HepG2 (cell line): ENCODE measurements around the gene ANO2. TPM values are rescaled to one million over a fixed set of nuclear protein-coding genes. Genes with fewer than 3 reads are reported as not detected.

Experiments used
- ATAC-seq: fragments of 200-7000 bp; cut with Tn5 transposase; 3 replicates; pipeline ENCODE4 v1.9.1; 2020; ENCODE audit warnings: mild to moderate bottlenecking, moderate library complexity
- BruUV-seq: library from RNA; stranded (reverse); fragments of 400-500 nt; replicated peaks from 2 replicates; lab custom pipeline; 2021; lab: Mats Ljungman, UMichigan
- CTCF ChIA-PET: fragments of 300-600 bp; formaldehyde crosslinking; extraction: SDS; loops from one replicate; lab custom pipeline; 2021; ENCODE audit warnings: low total read pairs, inconsistent platforms, low intra/inter-chr PET ratio; lab: Yijun Ruan, JAX
- POLR2A ChIA-PET: fragments of 350-600 bp; sonication (Branson Sonifier 250); formaldehyde crosslinking; loops from one replicate; lab custom pipeline; 2020; ENCODE audit warnings: antibody characterized with exemption, inconsistent platforms; lab: Yijun Ruan, JAX
- DNase-seq: peaks from one replicate; pipeline ENCODE4 v3.0.0-alpha.2; 2015; ENCODE audit warnings: low spot score
- FAIRE-seq: peaks from 3 replicates; lab custom pipeline; 2011; peaks lifted over from hg19 to GRCh38; lab: Jason Lieb, UNC
- H2AFZ ChIP-seq: one replicate; pipeline ENCODE4 v1.6.1; 2011; ENCODE audit warnings: low read length, inconsistent platforms
- H3K27ac ChIP-seq: fragments of 300-600 bp; 3 replicates; pipeline ENCODE4 v1.8.0; 2011; ENCODE audit warnings: mixed run types, mild to moderate bottlenecking, mixed read lengths, low read length, inconsistent platforms; ENCODE audit not compliant: insufficient read depth; ENCODE audit errors: extremely low read length
- H3K27me3 ChIP-seq, 2 experiments: fragments of 200-600 bp in 1 of 2; 2 replicates in 1 of 2; 3 replicates in 1 of 2; pipeline versions ENCODE4 v1.6.0 to v1.8.0; 2011; ENCODE audit warnings: low read length in 2 of 2, mild to moderate bottlenecking in 2 of 2, moderate library complexity in 2 of 2, inconsistent platforms in 1 of 2; ENCODE audit not compliant: insufficient read depth in 2 of 2, control insufficient read depth in 1 of 2
- H3K36me3 ChIP-seq, 2 experiments: fragments of 200-600 bp in 1 of 2; replicated peaks in 1 of 2; 2 replicates in 1 of 2; 3 replicates in 1 of 2; pipeline versions ENCODE4 v1.5.1 to v1.8.0; 2011; ENCODE audit warnings: low read length in 2 of 2, inconsistent platforms in 1 of 2; ENCODE audit not compliant: insufficient read depth in 2 of 2, control insufficient read depth in 1 of 2
- H3K4me1 ChIP-seq: 2 replicates; pipeline ENCODE4 v1.5.1; 2012; ENCODE audit warnings: low read length, inconsistent platforms; ENCODE audit not compliant: insufficient read depth
- H3K4me2 ChIP-seq: 2 replicates; pipeline ENCODE4 v1.6.0; 2011; ENCODE audit warnings: low read depth, low read length, inconsistent platforms
- H3K4me3 ChIP-seq, 3 experiments: fragments of 200-600 bp in 1 of 3; sonication (generic), shearing (Covaris generic) in 1 of 3; replicated peaks in 1 of 3; 2 replicates each; pipeline ENCODE4 v1.5.1; 2011 to 2016; ENCODE audit warnings: low read length in 3 of 3, inconsistent platforms in 2 of 3, low read depth in 2 of 3, mild to moderate bottlenecking in 2 of 3, control low read depth in 1 of 3, mixed read lengths in 1 of 3; ENCODE audit not compliant: insufficient read depth in 1 of 3
- H3K79me2 ChIP-seq: one replicate; pipeline ENCODE4 v1.6.1; 2011; ENCODE audit warnings: low read length, inconsistent platforms; ENCODE audit not compliant: insufficient read depth
- H3K9ac ChIP-seq: 2 replicates; pipeline ENCODE4 v1.6.0; 2011; ENCODE audit warnings: mild to moderate bottlenecking, low read depth, low read length, inconsistent platforms; ENCODE audit not compliant: insufficient read depth
- H3K9me3 ChIP-seq: 2 replicates; pipeline ENCODE4 v1.5.1; 2012; ENCODE audit warnings: mild to moderate bottlenecking, low read length
- H4K20me1 ChIP-seq: 2 replicates; pipeline ENCODE4 v1.6.0; 2011; ENCODE audit warnings: inconsistent platforms, mild to moderate bottlenecking, low read length, moderate library complexity; ENCODE audit not compliant: insufficient read depth
- CENPT ChIP-seq: sonication (generic); formaldehyde crosslinking; IDR thresholded peaks from 2 replicates; pipeline ENCODE4 v1.8.0; 2022; ENCODE audit warnings: low read depth, mild to moderate bottlenecking, moderate library complexity, missing genetic modification reagents
- ESRRA ChIP-seq: sonication (generic); formaldehyde crosslinking; IDR thresholded peaks from 2 replicates; pipeline ENCODE4 v1.5.1; 2020; ENCODE audit warnings: mild to moderate bottlenecking, low read depth, missing genetic modification reagents
- JUN ChIP-seq: sonication (generic); formaldehyde crosslinking; IDR thresholded peaks from 2 replicates; pipeline ENCODE4 v1.4.0; 2020; ENCODE audit warnings: mild to moderate bottlenecking, missing genetic modification reagents
- KDM1A ChIP-seq: IDR thresholded peaks from 2 replicates; pipeline ENCODE4 v1.6.1; 2016; ENCODE audit warnings: missing compliant biosample characterization
- MEIS2 ChIP-seq: sonication (generic); formaldehyde crosslinking; IDR thresholded peaks from 2 replicates; pipeline ENCODE4 v1.9.0; 2021; ENCODE audit warnings: mild to moderate bottlenecking, missing genetic modification reagents
- SIX4 ChIP-seq: sonication (generic); formaldehyde crosslinking; IDR thresholded peaks from 2 replicates; pipeline ENCODE4 v1.4.0; 2020; ENCODE audit warnings: missing genetic modification reagents
- ZNF205 ChIP-seq: IDR thresholded peaks from 2 replicates; pipeline ENCODE4 v1.6.1; 2018; ENCODE audit warnings: missing biosample characterization, missing genetic modification reagents
- ZNF414 ChIP-seq: sonication (generic); formaldehyde crosslinking; IDR thresholded peaks from 2 replicates; pipeline ENCODE4 v1.5.0; 2020; ENCODE audit warnings: missing genetic modification reagents
- ZNF451 ChIP-seq: sonication (generic); formaldehyde crosslinking; IDR thresholded peaks from 2 replicates; pipeline ENCODE4 v1.5.0; 2020; ENCODE audit warnings: mild to moderate bottlenecking, missing genetic modification reagents
- ZNF546 ChIP-seq: sonication (generic); formaldehyde crosslinking; conservative IDR thresholded peaks from 2 replicates; pipeline ENCODE4 v1.8.1; 2023; ENCODE audit warnings: mild to moderate bottlenecking, missing genetic modification reagents
- ZNF713 ChIP-seq: sonication (generic); formaldehyde crosslinking; IDR thresholded peaks from 2 replicates; pipeline ENCODE4 v1.4.0; 2020; ENCODE audit warnings: mild to moderate bottlenecking, missing genetic modification reagents
- WGBS: methylation state at CpG from one replicate; pipeline ENCODE4 v1.1.6; 2017; ENCODE audit warnings: low lambda C conversion rate; 5-methylcytosine and 5-hydroxymethylcytosine counted together
- in situ Hi-C: cut with HindIII; loops from 2 replicates; pipeline ENCODE4 v1.10.0; 2017; ENCODE audit warnings: low pct_unique_long_range_greater_than_20kb; ENCODE audit not compliant: extremely low pct_ligation_motif_present
- intact Hi-C: fragments of 100-400 bp; cut with micrococcal nuclease; formaldehyde crosslinking; loops from one replicate; pipeline ENCODE4 v1.10.0; 2022; ENCODE audit not compliant: unreplicated experiment
- polyA plus RNA-seq, 8 experiments: library from polyadenylated mRNA; depleted of rRNA in 3 of 8; stranded (reverse) in 7 of 8; unstranded in 1 of 8; fragments of >200 nt; fragmentation: Illumina TruSeq in 4 of 8; extraction: Trizol in 4 of 8; gene quantifications; 2 replicates each; pipeline versions ENCODE4 v1.2.1 to v1.2.3, GENCODE V29; 2011 to 2016; ENCODE audit warnings: low read depth in 4 of 8, missing spikeins in 1 of 8, mixed read lengths in 1 of 8; ENCODE audit not compliant: insufficient read depth in 1 of 8
- total RNA-seq, 5 experiments: library from RNA; depleted of rRNA; stranded (reverse); fragments of >200 nt; fragmentation: Illumina TruSeq; extraction: Trizol; gene quantifications; 2 replicates each; pipeline ENCODE4 v1.2.3, GENCODE V29; 2016; ENCODE audit warnings: low read depth in 1 of 5
- TF ChIP-seq, protein P1 (sequence below): sonication (generic); formaldehyde crosslinking; conservative IDR thresholded peaks from 2 replicates; pipeline ENCODE4 v1.8.0; 2022; ENCODE audit warnings: missing genetic modification reagents

ANO2 gene
- total and polyA plus RNA-seq, 2 of the 13 experiments (the other 11 are each of a cell fraction or from before 2014, with no cell fraction given), result 0.18 TPM; not detected in 1

GRCh38 chr12:5650281-5650680, 294.8 kb downstream of the ANO2 start:
- H3K27ac ChIP-seq, result no peak overlapping the region
- no peak for ATAC-seq
- POLR2A ChIA-PET, result no interaction called here
- intact Hi-C loops, result no loop called here
- TF ChIP-seq KDM1A (no peak), CENPT (CRISPR knock-in tag) (no peak), SIX4 (CRISPR knock-in tag) (no peak), ESRRA (no peak), ZNF546 (CRISPR knock-in tag) (no peak), MEIS2 (no peak), ZNF713 (CRISPR knock-in tag) (no peak), ZNF414 (CRISPR knock-in tag) (no peak), JUN (CRISPR knock-in tag) (no peak), ZNF205 (no peak), ZNF451 (CRISPR knock-in tag) (no peak)
- TF ChIP-seq, protein P1, sequence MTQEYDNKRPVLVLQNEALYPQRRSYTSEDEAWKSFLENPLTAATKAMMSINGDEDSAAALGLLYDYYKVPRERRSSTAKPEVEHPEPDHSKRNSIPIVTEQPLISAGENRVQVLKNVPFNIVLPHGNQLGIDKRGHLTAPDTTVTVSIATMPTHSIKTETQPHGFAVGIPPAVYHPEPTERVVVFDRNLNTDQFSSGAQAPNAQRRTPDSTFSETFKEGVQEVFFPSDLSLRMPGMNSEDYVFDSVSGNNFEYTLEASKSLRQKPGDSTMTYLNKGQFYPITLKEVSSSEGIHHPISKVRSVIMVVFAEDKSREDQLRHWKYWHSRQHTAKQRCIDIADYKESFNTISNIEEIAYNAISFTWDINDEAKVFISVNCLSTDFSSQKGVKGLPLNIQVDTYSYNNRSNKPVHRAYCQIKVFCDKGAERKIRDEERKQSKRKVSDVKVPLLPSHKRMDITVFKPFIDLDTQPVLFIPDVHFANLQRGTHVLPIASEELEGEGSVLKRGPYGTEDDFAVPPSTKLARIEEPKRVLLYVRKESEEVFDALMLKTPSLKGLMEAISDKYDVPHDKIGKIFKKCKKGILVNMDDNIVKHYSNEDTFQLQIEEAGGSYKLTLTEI (CRISPR knock-in tag), result no peak
- TF ChIP-seq, all 625 proteins: peak for 0
- CTCF ChIA-PET, result no interaction called here
- no peaks in the 10 kb centered on the region for H3K79me2 ChIP-seq
- no TSS peak for BruUV-seq
- H3K4me2 ChIP-seq, result no peak overlapping the region
- no peaks in the 10 kb centered on the region for H4K20me1 ChIP-seq
- WGBS, result 46% methylated on average over 2 of the region's 2 CpGs
- H3K9ac ChIP-seq, result no peak overlapping the region
- no peaks in the 10 kb centered on the region; a peak in 1 of 5 replicates for H3K27me3 ChIP-seq
- no peak overlapping the region for H3K4me3 ChIP-seq
- no peaks in the 10 kb centered on the region for H3K36me3 ChIP-seq
- no peak overlapping the region for H2AFZ ChIP-seq
- H3K4me1 ChIP-seq, result no peaks in the 10 kb centered on the region
- FAIRE-seq, result no peak
- in situ Hi-C loops, result no loop called here
- no peaks in the 10 kb centered on the region for H3K9me3 ChIP-seq
- DNase-seq, result no peak
